GM12892 (cell line): Measurements from ENCODE around the gene HS3ST5.

Experiments
- POLR2A ChIP-seq: IDR thresholded peaks from 2 replicates; pipeline ENCODE4 v1.6.1; 2011; ENCODE audit warnings: low read depth, low read length, control low read depth
- POLR2AphosphoS5 ChIP-seq: IDR thresholded peaks from 2 replicates; pipeline ENCODE4 v1.6.1; 2011; ENCODE audit warnings: low read depth, low read length, control low read depth
- TAF1 ChIP-seq: IDR thresholded peaks from 2 replicates; pipeline ENCODE4 v1.6.1; 2011; ENCODE audit warnings: low read depth, mild to moderate bottlenecking, control low read depth, low read length, borderline replicate concordance

- TF ChIP-seq POLR2A: no peak
- TF ChIP-seq TAF1: no peak
- TF ChIP-seq POLR2AphosphoS5: no peak
These were observed 318.1 kb downstream of the HS3ST5 start for GRCh38 chr6:114024746-114025145.
